Muscle layer of duodenum (tissue), 2 donors: ENCODE results near the gene ESR2.

ENCODE experiments used
- H3K27ac ChIP-seq: one replicate; pipeline ENCODE4 v1.7.0; 2013; ENCODE audit warnings: mild to moderate bottlenecking, low read length
- H3K27me3 ChIP-seq: one replicate; pipeline ENCODE4 v1.7.0; 2013; ENCODE audit warnings: low read depth, mild to moderate bottlenecking, control low read depth, low read length
- H3K36me3 ChIP-seq, 2 donors: one replicate each; pipeline ENCODE4 v1.7.0; 2013; ENCODE audit warnings: low read length in 2 of 2, control low read depth in 1 of 2, mild to moderate bottlenecking in 1 of 2; ENCODE audit not compliant: insufficient read depth in 2 of 2, control insufficient read depth in 1 of 2
- H3K4me1 ChIP-seq, 2 donors: one replicate each; pipeline ENCODE4 v1.7.0; 2013; ENCODE audit warnings: low read length in 2 of 2, mild to moderate bottlenecking in 2 of 2, control low read depth in 1 of 2, moderate library complexity in 1 of 2; ENCODE audit not compliant: insufficient read depth in 2 of 2, control insufficient read depth in 1 of 2
- H3K4me3 ChIP-seq, 2 donors: one replicate each; pipeline ENCODE4 v1.7.0; 2013; ENCODE audit warnings: low read length in 2 of 2, low read depth in 1 of 2, mild to moderate bottlenecking in 1 of 2
- H3K9me3 ChIP-seq, 2 donors: one replicate each; pipeline ENCODE4 v1.7.0; 2013; ENCODE audit warnings: low read length in 2 of 2, control low read depth in 1 of 2, mild to moderate bottlenecking in 1 of 2; ENCODE audit not compliant: control insufficient read depth in 1 of 2
- donor health status: healthy.

ESR2 gene

DNA sequence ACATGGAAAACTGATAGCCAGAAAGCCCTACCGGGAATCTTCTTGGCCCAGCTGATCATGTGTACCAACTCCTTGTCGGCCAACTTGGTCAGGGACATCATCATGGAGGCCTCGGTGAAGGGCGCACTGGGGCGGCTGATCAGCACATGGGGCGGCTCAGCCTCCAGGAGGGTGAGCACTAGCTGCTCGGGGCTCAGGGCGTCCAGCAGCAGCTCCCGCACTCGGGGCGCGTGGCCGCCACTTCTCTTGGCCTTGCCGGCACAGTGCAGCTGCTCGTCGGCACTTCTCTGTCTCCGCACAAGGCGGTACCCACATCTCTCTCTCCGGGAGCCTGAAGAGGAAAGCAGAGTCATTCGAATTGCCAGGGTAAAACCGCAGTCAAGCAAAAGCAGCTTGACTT is 33.8 kb downstream of the ESR2 start:
- Histone ChIP-seq H3K36me3 (no peaks in the 10 kb centered on the region), H3K4me3 (no peak overlapping the region), H3K9me3 (no peaks in the 10 kb centered on the region), H3K27me3 (no peaks in the 10 kb centered on the region), H3K4me1 (no peaks in the 10 kb centered on the region), H3K27ac (no peak overlapping the region)

DNA sequence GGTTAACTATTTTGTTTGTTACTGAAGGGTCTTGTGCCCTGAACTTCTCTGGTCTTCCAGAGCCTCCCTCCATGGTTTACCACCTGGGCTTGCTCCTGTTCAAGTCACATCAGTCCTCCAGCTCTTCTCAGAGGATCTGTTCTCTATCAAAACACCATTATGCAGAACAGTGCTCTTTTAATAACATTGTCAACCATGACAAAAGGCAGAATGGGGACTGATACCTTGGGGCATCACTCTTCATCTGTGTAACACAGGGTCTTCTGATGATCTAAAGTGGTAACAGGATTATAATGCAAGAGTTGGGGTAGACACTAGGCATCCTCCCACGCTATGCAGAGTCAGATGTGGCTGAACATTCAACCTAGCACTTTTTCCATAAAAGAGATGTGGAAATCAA is 38.4 kb downstream of the ESR2 start:
- H3K4me3 ChIP-seq: no peak overlapping the region
- H3K27me3 ChIP-seq: no peaks in the 10 kb centered on the region
- no peaks in the 10 kb centered on the region for H3K4me1 ChIP-seq
- no peak overlapping the region for H3K27ac ChIP-seq
- H3K36me3 ChIP-seq: no peaks in the 10 kb centered on the region
- no peaks in the 10 kb centered on the region for H3K9me3 ChIP-seq

DNA sequence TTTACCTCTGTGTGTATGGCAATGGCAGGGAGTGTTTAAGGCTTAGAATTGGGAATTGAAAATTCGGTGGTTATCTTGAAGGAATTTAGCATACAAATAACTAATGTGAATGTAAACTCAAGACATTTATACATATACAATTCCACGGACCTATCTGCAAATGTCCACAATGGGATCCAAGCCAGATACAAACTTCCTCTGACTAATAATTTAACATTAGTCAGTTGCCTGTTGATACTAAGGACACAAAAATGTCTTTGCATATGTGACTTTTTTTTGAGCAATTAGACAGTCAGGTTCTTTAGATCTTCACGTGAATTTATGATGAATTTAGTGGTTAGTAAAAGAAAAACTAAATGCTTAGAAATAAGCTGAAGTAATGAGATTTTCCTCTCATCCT is 40.5 kb downstream of the ESR2 start:
- Histone ChIP-seq H3K9me3 (no peaks in the 10 kb centered on the region), H3K27ac (no peak overlapping the region), H3K4me1 (no peaks in the 10 kb centered on the region), H3K27me3 (no peaks in the 10 kb centered on the region), H3K36me3 (no peaks in the 10 kb centered on the region), H3K4me3 (no peak overlapping the region)

DNA sequence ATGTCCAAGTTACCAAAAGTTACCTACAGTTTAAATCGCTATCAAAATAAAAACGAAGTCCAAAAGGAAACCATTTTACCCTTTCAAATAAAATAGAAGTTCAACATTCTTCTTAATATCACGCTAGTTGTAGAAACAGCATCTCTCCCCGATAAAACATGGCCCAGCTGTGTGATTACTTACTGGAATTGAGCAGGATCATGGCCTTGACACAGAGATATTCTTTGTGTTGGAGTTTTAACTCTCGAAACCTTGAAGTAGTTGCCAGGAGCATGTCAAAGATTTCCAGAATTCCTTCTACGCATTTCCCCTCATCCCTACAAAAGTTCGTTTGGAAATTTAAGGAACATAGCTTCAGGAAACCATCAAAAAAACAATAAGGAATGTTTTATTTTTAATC is 44.8 kb downstream of the ESR2 start:
- Histone ChIP-seq H3K27ac (no peak overlapping the region), H3K4me1 (no peaks in the 10 kb centered on the region), H3K9me3 (no peaks in the 10 kb centered on the region), H3K36me3 (no peaks in the 10 kb centered on the region), H3K4me3 (no peak overlapping the region), H3K27me3 (no peaks in the 10 kb centered on the region)

DNA sequence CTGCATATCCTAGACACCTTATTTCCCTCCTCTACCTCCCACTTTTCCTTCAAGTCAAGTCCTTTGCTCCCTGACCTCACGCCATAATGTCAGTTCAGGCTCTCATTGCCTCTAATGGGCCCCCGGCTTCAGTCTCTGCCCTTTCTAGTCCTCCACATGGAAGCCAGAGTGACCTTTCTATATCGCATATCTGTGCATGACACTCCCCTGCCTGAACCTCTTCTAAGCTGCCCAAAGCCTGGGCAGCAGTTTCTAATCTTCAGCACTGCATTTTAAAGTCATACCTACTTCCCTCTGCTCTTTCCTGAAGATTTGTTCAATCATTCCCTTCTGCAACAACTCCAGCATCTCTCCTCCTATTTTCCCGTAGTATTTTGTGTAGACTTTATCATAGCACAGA is 45.5 kb downstream of the ESR2 start:
- Histone ChIP-seq H3K4me1 (no peaks in the 10 kb centered on the region), H3K27me3 (no peaks in the 10 kb centered on the region), H3K9me3 (no peaks in the 10 kb centered on the region), H3K4me3 (no peak overlapping the region), H3K27ac (no peak overlapping the region), H3K36me3 (no peaks in the 10 kb centered on the region)

DNA sequence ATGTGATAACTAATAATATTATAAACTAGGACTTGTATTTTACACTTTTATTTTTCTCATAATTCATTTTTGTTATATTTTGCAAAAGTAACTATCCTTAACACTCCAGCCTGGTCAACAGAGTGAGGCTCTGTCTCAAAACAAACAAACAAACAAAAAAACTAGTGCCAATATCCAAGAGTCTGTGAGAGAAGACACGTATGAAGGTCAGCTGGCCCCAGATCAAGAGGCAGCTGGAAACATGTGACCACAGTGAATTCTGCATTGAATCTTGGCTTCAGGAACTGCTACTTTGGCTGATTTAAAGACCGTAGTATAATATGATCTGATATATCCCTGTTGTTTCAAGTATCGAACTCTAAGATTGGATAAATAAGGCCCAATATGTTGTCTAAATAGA is 47.0 kb downstream of the ESR2 start:
- Histone ChIP-seq H3K9me3 (no peaks in the 10 kb centered on the region), H3K27ac (no peak overlapping the region), H3K4me1 (no peaks in the 10 kb centered on the region), H3K36me3 (no peaks in the 10 kb centered on the region), H3K4me3 (no peak overlapping the region), H3K27me3 (no peaks in the 10 kb centered on the region)

DNA sequence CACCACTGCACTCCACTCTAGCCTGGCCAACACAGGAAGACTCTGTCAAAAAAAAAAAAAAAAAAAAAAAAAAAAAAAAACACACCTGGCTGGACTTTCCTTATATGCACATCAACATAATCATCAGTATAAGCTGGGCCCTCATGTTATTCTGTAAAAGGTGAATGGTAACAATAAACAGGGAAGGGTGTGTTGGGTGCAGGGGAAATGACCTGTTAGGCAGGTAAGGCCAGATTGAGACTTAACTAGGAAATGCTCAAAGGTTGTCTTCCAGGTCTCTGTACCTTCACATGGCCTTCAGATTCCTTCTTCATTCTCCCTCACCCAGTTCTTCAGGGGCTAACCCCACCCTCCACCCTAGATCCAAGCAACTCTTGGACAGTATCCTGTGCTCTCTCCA is 47.5 kb downstream of the ESR2 start:
- no peaks in the 10 kb centered on the region for H3K36me3 ChIP-seq
- H3K4me1 ChIP-seq: no peaks in the 10 kb centered on the region
- H3K4me3 ChIP-seq: no peak overlapping the region
- H3K9me3 ChIP-seq: no peaks in the 10 kb centered on the region
- H3K27ac ChIP-seq: no peak overlapping the region
- H3K27me3 ChIP-seq: no peaks in the 10 kb centered on the region

DNA sequence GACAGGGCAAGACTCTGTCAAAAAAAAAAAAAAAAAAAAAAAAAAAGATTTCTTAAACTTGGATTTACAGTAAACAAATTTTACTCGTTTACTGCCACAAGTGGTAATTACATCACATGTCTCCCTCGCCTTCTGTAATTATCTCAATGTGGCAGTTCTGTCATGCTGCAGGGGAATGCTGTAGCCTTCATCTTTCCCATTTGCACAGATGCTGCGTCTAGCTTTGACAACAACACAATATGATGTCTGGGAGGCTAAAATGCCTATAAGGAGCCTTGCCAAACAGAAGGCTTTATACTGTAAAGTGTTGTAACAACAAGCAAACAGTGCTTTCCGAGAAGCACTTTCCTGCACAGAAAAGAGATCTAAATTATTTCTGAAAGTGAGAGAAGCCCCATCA is 48.7 kb downstream of the ESR2 start:
- no peaks in the 10 kb centered on the region for H3K9me3 ChIP-seq
- no peak overlapping the region for H3K4me3 ChIP-seq
- no peaks in the 10 kb centered on the region for H3K36me3 ChIP-seq
- no peaks in the 10 kb centered on the region for H3K27me3 ChIP-seq
- no peak overlapping the region for H3K27ac ChIP-seq
- H3K4me1 ChIP-seq: no peaks in the 10 kb centered on the region

DNA sequence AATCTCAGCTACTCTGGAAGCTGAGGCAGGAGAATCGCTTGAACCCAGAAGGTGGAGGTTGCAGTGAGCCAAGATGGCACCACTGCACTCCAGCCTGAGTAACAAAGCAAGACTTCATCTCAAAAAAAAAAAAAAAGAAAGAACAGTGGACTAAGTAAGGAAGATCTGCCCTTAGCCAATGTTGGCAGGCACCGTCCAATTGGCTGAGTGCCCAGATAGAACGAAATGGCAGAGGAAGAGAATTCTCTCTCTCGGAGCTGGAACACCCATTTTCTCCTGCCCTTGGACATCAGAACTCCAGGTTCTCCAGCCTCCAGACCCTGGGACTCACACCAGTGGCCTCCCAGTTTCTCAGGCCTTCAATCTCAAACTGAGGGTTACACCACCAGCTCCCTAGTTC is 49.9 kb downstream of the ESR2 start:
- no peaks in the 10 kb centered on the region for H3K9me3 ChIP-seq

DNA sequence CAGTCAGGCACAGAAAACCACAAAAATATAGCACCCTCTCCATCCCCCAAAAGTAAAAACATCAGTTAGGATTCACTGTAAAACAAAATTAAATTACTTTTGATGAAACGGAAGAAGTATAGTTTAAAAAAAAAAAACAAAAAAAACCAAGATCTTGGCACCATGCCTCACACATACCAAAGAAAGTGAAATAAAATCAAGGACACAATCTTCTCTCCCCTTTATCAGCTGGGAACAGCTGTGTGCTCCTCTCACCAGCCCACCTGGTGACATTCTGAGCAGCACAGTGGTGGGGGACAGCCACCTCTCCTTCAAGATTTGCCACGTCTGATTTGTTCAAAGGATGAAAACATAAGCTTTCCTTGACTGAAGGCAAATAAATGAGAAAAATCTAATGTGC is 55.5 kb downstream of the ESR2 start:
- Histone ChIP-seq H3K27me3 (no peaks in the 10 kb centered on the region), H3K27ac (no peak overlapping the region)

More for the DNA sequence above, 49.9 kb downstream of the ESR2 start:
- Histone ChIP-seq H3K4me1 (no peaks in the 10 kb centered on the region), H3K4me3 (no peak overlapping the region), H3K27ac (no peak overlapping the region), H3K36me3 (no peaks in the 10 kb centered on the region), H3K27me3 (no peaks in the 10 kb centered on the region)

DNA sequence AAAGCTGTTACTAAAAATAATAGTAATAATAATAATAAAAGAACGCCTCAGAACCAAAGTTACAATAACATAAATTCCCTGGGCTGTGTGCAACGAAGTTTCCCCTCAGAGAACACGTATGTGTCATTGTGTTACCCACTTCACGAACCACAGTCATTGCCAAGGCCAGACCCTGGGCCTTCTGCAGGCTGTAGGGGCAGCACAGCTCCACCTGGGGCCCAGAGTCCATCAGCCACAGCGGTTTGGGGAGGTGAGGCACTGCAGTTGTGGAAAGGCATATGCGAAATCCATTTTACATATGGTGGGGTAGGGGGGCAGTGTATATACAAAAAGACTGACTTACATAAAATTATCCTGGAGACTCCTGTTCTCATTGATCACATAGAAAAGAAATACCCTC is 56.1 kb downstream of the ESR2 start:
- Histone ChIP-seq H3K36me3 (no peaks in the 10 kb centered on the region), H3K4me1 (no peaks in the 10 kb centered on the region), H3K27ac (no peak overlapping the region), H3K4me3 (no peak overlapping the region), H3K27me3 (no peaks in the 10 kb centered on the region), H3K9me3 (no peaks in the 10 kb centered on the region)

More for the DNA sequence above, 55.5 kb downstream of the ESR2 start:
- Histone ChIP-seq H3K4me3 (no peak overlapping the region), H3K9me3 (no peaks in the 10 kb centered on the region), H3K4me1 (no peaks in the 10 kb centered on the region), H3K36me3 (no peaks in the 10 kb centered on the region)

DNA sequence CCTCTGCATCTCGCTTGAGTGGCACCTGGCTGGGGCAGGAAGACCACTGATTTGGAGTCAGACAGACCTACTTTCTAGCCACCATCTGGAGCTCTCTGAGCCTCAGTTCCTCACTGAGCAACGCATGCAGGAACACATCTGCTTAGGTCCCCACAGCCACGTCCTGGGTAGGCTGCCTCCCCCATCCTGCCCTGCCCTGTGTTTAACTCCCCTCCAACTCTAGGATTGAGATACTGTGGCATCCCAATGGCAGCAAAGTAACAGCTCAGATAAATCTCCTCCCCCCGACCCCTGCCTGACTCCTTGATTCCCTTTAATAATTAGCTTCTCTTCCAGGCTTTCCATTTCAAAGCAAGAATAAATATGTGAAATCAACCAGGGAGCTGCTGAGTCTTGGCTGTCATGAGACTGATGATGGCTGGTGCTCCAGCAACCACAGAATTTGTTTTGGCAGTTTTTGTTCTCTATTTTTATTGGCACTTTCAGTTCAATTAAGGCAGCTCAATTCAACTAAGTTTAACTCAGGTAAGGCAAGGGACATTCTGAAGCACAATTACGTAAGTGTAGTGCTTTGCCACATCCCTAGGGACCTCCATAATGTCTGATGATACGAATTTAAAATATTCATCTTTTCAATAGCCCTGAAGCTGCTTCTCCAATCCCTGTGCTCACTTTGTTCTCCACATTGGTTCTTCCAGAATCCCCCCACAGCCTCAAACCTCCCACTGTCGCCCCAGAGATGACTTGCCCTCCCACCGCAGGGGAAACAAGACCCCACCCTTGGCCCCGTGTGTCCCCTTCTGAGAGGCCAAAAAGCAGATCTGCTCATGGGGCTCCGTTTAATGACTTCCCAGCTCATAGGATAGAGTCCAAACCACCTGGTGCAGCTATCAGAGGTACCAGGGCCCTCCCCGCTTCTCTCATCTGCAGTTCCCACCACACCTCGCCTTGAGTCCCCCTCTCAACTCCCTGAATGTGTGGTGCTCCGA is 58.2 kb downstream of the ESR2 start:
- Histone ChIP-seq H3K9me3 (no peaks in the 10 kb centered on the region), H3K27ac (no peak overlapping the region), H3K27me3 (no peaks in the 10 kb centered on the region), H3K36me3 (peaks cover 8 to 9% of the 10 kb centered on the region in 2 donors), H3K4me3 (no peak overlapping the region), H3K4me1 (no peaks in the 10 kb centered on the region)
